Endothelial cell of umbilical vein (primary cell): ENCODE data around the gene ARHGEF12. TPM values are rescaled to one million over a fixed set of nuclear protein-coding genes. Genes with fewer than 3 reads are reported as not detected.

Source experiments
- BruUV-seq: library from RNA; stranded (reverse); fragments of 400-500 nt; replicated peaks from 2 replicates; lab custom pipeline; 2021; lab: Mats Ljungman, UMichigan
- CTCF ChIA-PET: fragments of 300-600, 350-600 bp; sonication (Branson Sonifier 250); formaldehyde crosslinking; loops from one replicate; lab custom pipeline; 2021; ENCODE audit warnings: antibody characterized with exemption, inconsistent platforms; lab: Charles Lee
- POLR2A ChIA-PET: fragments of 300-600, 350-600 bp; sonication (Branson Sonifier 250); formaldehyde crosslinking; loops from one replicate; lab custom pipeline; 2021; ENCODE audit warnings: antibody characterized with exemption, inconsistent platforms; lab: Charles Lee
- DNase-seq: peaks from one replicate; pipeline ENCODE4 v3.0.0-alpha.2; 2011; ENCODE audit warnings: low read depth, low spot score
- FAIRE-seq: peaks from 2 replicates; lab custom pipeline; 2011; peaks lifted over from hg19 to GRCh38; lab: Jason Lieb, UNC
- H2AFZ ChIP-seq: 2 replicates; pipeline ENCODE4 v1.6.0; 2012; ENCODE audit warnings: low read depth, low read length, control low read depth, inconsistent platforms
- H3K27ac ChIP-seq: 2 replicates; pipeline ENCODE4 v1.5.1; 2011; ENCODE audit warnings: low read depth, mild to moderate bottlenecking, control low read depth, low read length, moderate library complexity; ENCODE audit not compliant: insufficient read depth
- H3K27me3 ChIP-seq, 2 experiments: 2 replicates each; pipeline versions ENCODE4 v1.6.0 to v1.6.1; 2011; ENCODE audit warnings: low read length in 2 of 2, mixed read lengths in 1 of 2; ENCODE audit not compliant: control insufficient read depth in 2 of 2, insufficient read depth in 2 of 2
- H3K36me3 ChIP-seq, 2 experiments: 2 replicates in 1 of 2; 3 replicates in 1 of 2; pipeline ENCODE4 v1.5.1; 2011; ENCODE audit warnings: low read length in 2 of 2, mild to moderate bottlenecking in 1 of 2, moderate library complexity in 1 of 2; ENCODE audit not compliant: control insufficient read depth in 2 of 2, insufficient read depth in 2 of 2; ENCODE audit errors: extremely low read depth in 1 of 2
- H3K4me1 ChIP-seq: 3 replicates; pipeline ENCODE4 v1.5.1; 2011; ENCODE audit warnings: mild to moderate bottlenecking, low read length; ENCODE audit not compliant: control insufficient read depth, insufficient read depth; ENCODE audit errors: extremely low read depth
- H3K4me2 ChIP-seq: 2 replicates; pipeline ENCODE4 v1.6.1; 2011; ENCODE audit warnings: low read length, control low read depth, mixed read lengths; ENCODE audit not compliant: insufficient read depth
- H3K4me3 ChIP-seq, 3 experiments: fragments of 200-600 bp in 1 of 3; sonication (generic), shearing (Covaris generic) in 1 of 3; replicated peaks in 1 of 3; 2 replicates each; pipeline ENCODE4 v1.5.1; 2011 to 2016; ENCODE audit warnings: control low read depth in 3 of 3, low read length in 3 of 3, mild to moderate bottlenecking in 2 of 3, inconsistent platforms in 1 of 3, low read depth in 1 of 3, moderate library complexity in 1 of 3; ENCODE audit not compliant: insufficient read depth in 1 of 3
- H3K79me2 ChIP-seq: 2 replicates; pipeline ENCODE4 v1.6.0; 2012; ENCODE audit warnings: low read length, inconsistent platforms; ENCODE audit not compliant: control insufficient read depth, insufficient read depth
- H3K9ac ChIP-seq: replicated peaks from 2 replicates; pipeline ENCODE3; 2011; ENCODE audit warnings: low read length, control low read depth; ENCODE audit not compliant: insufficient read depth; ENCODE audit errors: extremely low read depth
- H3K9me1 ChIP-seq: replicated peaks from 3 replicates; pipeline ENCODE4 v1.6.0; 2011; ENCODE audit warnings: mild to moderate bottlenecking, low read length; ENCODE audit not compliant: control insufficient read depth, insufficient read depth; ENCODE audit errors: extremely low read depth
- H3K9me3 ChIP-seq: replicated peaks from 2 replicates; pipeline ENCODE4 v1.5.1; 2012; ENCODE audit warnings: low read length, inconsistent platforms; ENCODE audit not compliant: control insufficient read depth, insufficient read depth
- H4K20me1 ChIP-seq: replicated peaks from 2 replicates; pipeline ENCODE3; 2011; ENCODE audit warnings: mild to moderate bottlenecking, low read length; ENCODE audit not compliant: control insufficient read depth, insufficient read depth; ENCODE audit errors: extremely low read depth
- CTCF ChIP-seq, 2 donors: IDR thresholded peaks; 1 replicate in 1 of 2; 2 replicates in 1 of 2; pipeline ENCODE4 v1.5.1; 2011; ENCODE audit warnings: low read length in 2 of 2, mild to moderate bottlenecking in 2 of 2, moderate library complexity in 2 of 2, control low read depth in 1 of 2, inconsistent platforms in 1 of 2, low read depth in 1 of 2; ENCODE audit not compliant: insufficient read depth in 1 of 2; ENCODE audit errors: extremely low read depth in 1 of 2
- EZH2 ChIP-seq: IDR thresholded peaks from 2 replicates; pipeline ENCODE4 v1.6.1; 2012; ENCODE audit warnings: borderline replicate concordance, low read depth, mild to moderate bottlenecking, moderate library complexity, low read length, inconsistent platforms; ENCODE audit not compliant: severe bottlenecking
- FOS ChIP-seq: IDR thresholded peaks from 2 replicates; pipeline ENCODE4 v1.6.1; 2011; ENCODE audit warnings: mild to moderate bottlenecking, low read length, moderate library complexity, borderline replicate concordance; ENCODE audit not compliant: insufficient read depth
- GATA2 ChIP-seq: IDR thresholded peaks from 2 replicates; pipeline ENCODE4 v1.7.0; 2011; ENCODE audit warnings: low read depth, mild to moderate bottlenecking, moderate library complexity, mixed read lengths, low read length; ENCODE audit not compliant: insufficient read length, insufficient read depth
- JUN ChIP-seq: IDR thresholded peaks from 2 replicates; pipeline ENCODE4 v1.6.1; 2011; ENCODE audit warnings: borderline replicate concordance, low read depth; ENCODE audit not compliant: insufficient read length, insufficient read depth
- MYC ChIP-seq: IDR thresholded peaks from one replicate; pipeline ENCODE4 v1.6.1; 2011; ENCODE audit warnings: mild to moderate bottlenecking, low read depth, low read length
- POLR2A ChIP-seq: IDR thresholded peaks from 2 replicates; pipeline ENCODE4 v1.6.1; 2012; ENCODE audit warnings: low read depth, mild to moderate bottlenecking, control low read depth, low read length
- POLR2AphosphoS5 ChIP-seq: IDR thresholded peaks from 2 replicates; pipeline ENCODE4 v1.6.1; 2012; ENCODE audit warnings: low read depth, mild to moderate bottlenecking, control low read depth, low read length, moderate library complexity; ENCODE audit not compliant: insufficient read depth
- dilution Hi-C: fragments of 300-500 bp; cut with MboI; formaldehyde crosslinking; loops from one replicate; pipeline ENCODE4 v1.15.0; 2019; ENCODE audit warnings: low sequenced_read_pairs; ENCODE audit not compliant: extremely low pct_ligation_motif_present
- intact Hi-C: fragments of 100-400 bp; cut with micrococcal nuclease; formaldehyde crosslinking; loops from one replicate; pipeline ENCODE4 v1.10.0; 2022
- polyA plus RNA-seq, 4 experiments: library from polyadenylated mRNA; depleted of rRNA in 3 of 4; stranded (reverse) in 3 of 4; unstranded in 1 of 4; fragments of >200 nt; gene quantifications; 2 replicates each; pipeline versions ENCODE4 v1.2.1 to v1.2.3, GENCODE V29; 2011 to 2012; ENCODE audit warnings: missing spikeins in 1 of 4
- total RNA-seq: library from RNA; stranded (reverse); gene quantifications from 2 replicates; pipeline ENCODE4 v1.2.3, GENCODE V29; 2021
- TF ChIP-seq, protein P1 (sequence below): IDR thresholded peaks from 2 replicates; pipeline ENCODE4 v1.6.1; 2011; ENCODE audit not compliant: insufficient read depth, insufficient read length

The ARHGEF12 gene
- total and polyA plus RNA-seq, 2 donors (not counting 3 experiments of a cell fraction or from before 2014, with no cell fraction given): 20.9 to 125 TPM

DNA sequence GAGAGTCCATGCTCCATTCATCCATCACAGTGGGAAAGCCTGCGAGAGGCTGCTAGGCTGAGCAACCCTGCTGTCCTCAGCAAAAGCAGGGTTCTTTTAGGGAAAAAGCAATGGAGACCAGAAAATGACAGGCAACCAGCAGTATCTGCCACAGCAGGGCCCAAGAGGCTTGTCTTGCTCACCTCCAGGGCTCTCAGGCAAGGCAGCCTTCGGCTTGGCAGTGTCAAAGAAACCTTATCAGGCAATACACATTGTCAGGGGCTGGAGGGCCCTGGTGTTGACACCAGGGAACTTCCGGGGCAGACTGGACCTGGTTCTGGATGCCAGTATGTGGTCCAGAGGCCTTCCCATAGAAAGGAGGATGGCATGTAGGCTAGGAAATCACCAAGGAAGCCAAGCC is 21.4 kb upstream of the ARHGEF12 start:
- no peaks in the 10 kb centered on the region for H3K9me3 ChIP-seq
- no peaks in the 10 kb centered on the region for H3K36me3 ChIP-seq
- ChIA-PET POLR2A (no interaction called here), CTCF (interaction anchor here (0.8 to 4.2 kb wide), 2 partner anchors 11 to 112 kb away, joined by 3 to 35 read pairs; no protein-coding TSS in a partner anchor)
- no peaks in the 10 kb centered on the region for H4K20me1 ChIP-seq
- peaks cover 25 to 28% of the 10 kb centered on the region in 2 experiments for H3K27me3 ChIP-seq
- DNase-seq (no peak), FAIRE-seq (no peak)
- H3K9ac ChIP-seq: no peak overlapping the region
- no peak overlapping the region for H2AFZ ChIP-seq
- no peak overlapping the region for H3K4me2 ChIP-seq
- BruUV-seq: no TSS peak
- intact Hi-C loops: no loop called here
- no peaks in the 10 kb centered on the region for H3K4me1 ChIP-seq
- no peaks in the 10 kb centered on the region for H3K79me2 ChIP-seq
- H3K9me1 ChIP-seq: no peaks in the 10 kb centered on the region
- dilution Hi-C loops: no loop called here
- TF ChIP-seq, protein P1, sequence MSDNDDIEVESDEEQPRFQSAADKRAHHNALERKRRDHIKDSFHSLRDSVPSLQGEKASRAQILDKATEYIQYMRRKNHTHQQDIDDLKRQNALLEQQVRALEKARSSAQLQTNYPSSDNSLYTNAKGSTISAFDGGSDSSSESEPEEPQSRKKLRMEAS: no peak
- TF ChIP-seq EZH2 (no peak), CTCF (IDR thresholded peaks at IDR 0.05; ENCODE audit: extremely low read depth in 1 of 2, insufficient read depth in 1 of 2, low read depth in 1 of 2, low read length in 2 of 2) (no peak), POLR2A (no peak), GATA2 (no peak), MYC (no peak), POLR2AphosphoS5 (no peak), FOS (no peak), JUN (no peak)
- no peak overlapping the region for H3K27ac ChIP-seq
- no peak overlapping the region for H3K4me3 ChIP-seq
